CD14-positive monocyte (primary cell): Measurements from ENCODE around the gene CD1B. TPM values are rescaled to one million over a fixed set of nuclear protein-coding genes. Genes with fewer than 3 reads are reported as not detected.
"Not testable (repeated sequence)": the region's sequence is repeated elsewhere in the genome, so short reads cannot be mapped to it uniquely, and the experiment has no call there.

Experiments used
- DNase-seq, 3 donors: peaks; one replicate each; pipeline ENCODE4 v3.0.0-alpha.2; 2011 to 2022
- H2AFZ ChIP-seq: 2 replicates; pipeline ENCODE4 v1.6.0; 2012; ENCODE audit warnings: mild to moderate bottlenecking, low read depth, low read length, inconsistent platforms; ENCODE audit not compliant: insufficient read depth, poor library complexity, severe bottlenecking
- H3K27ac ChIP-seq, 2 donors: 1 replicate in 1 of 2; 2 replicates in 1 of 2; pipeline ENCODE4 v1.5.1; 2012 to 2013; ENCODE audit warnings: low read length in 2 of 2, control low read depth in 1 of 2, inconsistent platforms in 1 of 2, low read depth in 1 of 2, mild to moderate bottlenecking in 1 of 2
- H3K27me3 ChIP-seq, 2 donors: one replicate each; pipeline versions ENCODE4 v1.6.0 to v1.6.1; 2011 to 2013; ENCODE audit warnings: low read length in 2 of 2; ENCODE audit not compliant: control insufficient read depth in 2 of 2, insufficient read depth in 2 of 2
- H3K36me3 ChIP-seq, 2 donors: replicated peaks in 1 of 2; 1 replicate in 1 of 2; 2 replicates in 1 of 2; pipeline versions ENCODE4 v1.5.1 to v1.6.1; 2012 to 2013; ENCODE audit warnings: low read length in 2 of 2, control low read depth in 1 of 2, inconsistent platforms in 1 of 2, mild to moderate bottlenecking in 1 of 2; ENCODE audit not compliant: insufficient read depth in 2 of 2, control insufficient read depth in 1 of 2
- H3K4me1 ChIP-seq, 2 donors: 1 replicate in 1 of 2; 2 replicates in 1 of 2; pipeline versions ENCODE4 v1.5.1 to v1.6.1; 2012 to 2013; ENCODE audit warnings: low read length in 2 of 2, control low read depth in 1 of 2, inconsistent platforms in 1 of 2, mild to moderate bottlenecking in 1 of 2, moderate library complexity in 1 of 2; ENCODE audit not compliant: insufficient read depth in 2 of 2, control insufficient read depth in 1 of 2
- H3K4me2 ChIP-seq: replicated peaks from 2 replicates; pipeline ENCODE3; 2012; ENCODE audit warnings: low read length, moderate library complexity, mild to moderate bottlenecking; ENCODE audit not compliant: poor library complexity, severe bottlenecking; ENCODE audit errors: extremely low read depth
- H3K4me3 ChIP-seq, 3 experiments: fragments of 200-600 bp in 1 of 3; sonication (generic) in 1 of 3; replicated peaks in 1 of 3; 1 replicate in 2 of 3; 2 replicates in 1 of 3; pipeline ENCODE4 v1.5.1; 2011 to 2013; ENCODE audit warnings: low read length in 3 of 3, mild to moderate bottlenecking in 3 of 3, control low read depth in 2 of 3, low read depth in 2 of 3, inconsistent platforms in 1 of 3, moderate library complexity in 1 of 3
- H3K79me2 ChIP-seq: 2 replicates; pipeline ENCODE4 v1.6.0; 2012; ENCODE audit warnings: mild to moderate bottlenecking, control low read depth, inconsistent platforms, low read length, moderate library complexity; ENCODE audit not compliant: insufficient read depth
- H3K9ac ChIP-seq: 2 replicates; pipeline ENCODE4 v1.6.0; 2017; ENCODE audit warnings: low read length, mild to moderate bottlenecking; ENCODE audit not compliant: insufficient read depth, poor library complexity, severe bottlenecking
- H3K9me3 ChIP-seq, 2 donors: replicated peaks in 1 of 2; 1 replicate in 1 of 2; 2 replicates in 1 of 2; pipeline versions ENCODE4 v1.5.1 to v1.6.1; 2012 to 2013; ENCODE audit warnings: low read length in 2 of 2, control low read depth in 1 of 2; ENCODE audit not compliant: control insufficient read depth in 1 of 2, insufficient read depth in 1 of 2
- H4K20me1 ChIP-seq: 2 replicates; pipeline ENCODE4 v1.6.0; 2012; ENCODE audit warnings: mild to moderate bottlenecking, low read length, control low read depth, moderate library complexity; ENCODE audit not compliant: insufficient read depth
- H3K27ac Mint-ChIP-seq, 7 donors: one replicate each; pipeline ENCODE4 v1.8.0; 2020; ENCODE audit warnings: mild to moderate bottlenecking in 7 of 7, mixed read lengths in 7 of 7, moderate library complexity in 6 of 7, inconsistent platforms in 2 of 7
- H3K27me3 Mint-ChIP-seq, 3 donors: one replicate each; pipeline ENCODE4 v1.8.0; 2021 to 2022; ENCODE audit warnings: low read depth in 3 of 3, mild to moderate bottlenecking in 3 of 3, mixed read lengths in 3 of 3, moderate library complexity in 3 of 3, inconsistent platforms in 1 of 3
- H3K36me3 Mint-ChIP-seq, 2 donors: one replicate each; pipeline ENCODE4 v1.8.0; 2020; ENCODE audit warnings: mixed read lengths in 2 of 2, inconsistent platforms in 1 of 2, mild to moderate bottlenecking in 1 of 2
- H3K4me1 Mint-ChIP-seq: one replicate; pipeline ENCODE4 v1.8.0; 2020; ENCODE audit warnings: mild to moderate bottlenecking, mixed read lengths
- H3K4me3 Mint-ChIP-seq, 2 donors: one replicate each; pipeline ENCODE4 v1.8.0; 2020; ENCODE audit warnings: mild to moderate bottlenecking in 2 of 2, mixed read lengths in 2 of 2, moderate library complexity in 1 of 2
- H3K9me3 Mint-ChIP-seq, 7 donors: one replicate each; pipeline ENCODE4 v1.8.0; 2020 to 2022; ENCODE audit warnings: mixed read lengths in 7 of 7, mild to moderate bottlenecking in 6 of 7, moderate library complexity in 6 of 7, inconsistent platforms in 2 of 7
- CTCF ChIP-seq: fragments of 200-600 bp; IDR thresholded peaks from one replicate; pipeline ENCODE4 v1.8.0; 2022; ENCODE audit warnings: antibody characterized with exemption, mild to moderate bottlenecking
- WGBS: methylation state at CpG from one replicate; pipeline ENCODE4 v1.1.5; 2013; ENCODE audit warnings: missing lambda C conversion rate; ENCODE audit not compliant: insufficient coverage; 5-methylcytosine and 5-hydroxymethylcytosine counted together
- intact Hi-C, 2 donors: fragments of 100-400 bp; cut with micrococcal nuclease; formaldehyde crosslinking; loops; one replicate each; pipeline versions ENCODE4 v1.15.0 to v1.15.1; 2023
- polyA minus RNA-seq: library from RNA; depleted of rRNA, polyadenylated mRNA; stranded (reverse); fragments of >200 nt; gene quantifications from 2 replicates; pipeline ENCODE4 v1.2.3, GENCODE V29; 2012
- polyA plus RNA-seq, 3 donors: library from polyadenylated mRNA; depleted of rRNA in 1 of 3; unstranded in 2 of 3; stranded (reverse) in 1 of 3; fragments of 300-500 nt in 2 of 3; fragments of >200 nt in 1 of 3; fragmentation: Illumina TruSeq in 2 of 3; gene quantifications; 1 replicate in 2 of 3; 2 replicates in 1 of 3; pipeline ENCODE4 v1.2.3, GENCODE V29; 2012 to 2021
- total RNA-seq, 12 experiments: library from RNA in 1 of 12; stranded (reverse) in 1 of 12; fragments of 120-200 nt in 1 of 12; gene quantifications; one replicate each; pipeline ENCODE4 v1.2.4 and lab custom pipeline; 2013 to 2026; ENCODE audit warnings: mixed read lengths in 6 of 12, inconsistent platforms in 1 of 12

The CD1B gene
- total RNA-seq (2013), result 1.7 TPM
- 1 to 10 TPM; 1.3 to 2.7 (median 2.3) TPM for polyA plus RNA-seq
- polyA minus RNA-seq, result 0.42 and 1.3 TPM in 2 replicates
- total RNA-seq (lab: John Stamatoyannopoulos, UW), result 0.17 to 1.7 (median 0.91) reads per million in 11 experiments

DNA sequence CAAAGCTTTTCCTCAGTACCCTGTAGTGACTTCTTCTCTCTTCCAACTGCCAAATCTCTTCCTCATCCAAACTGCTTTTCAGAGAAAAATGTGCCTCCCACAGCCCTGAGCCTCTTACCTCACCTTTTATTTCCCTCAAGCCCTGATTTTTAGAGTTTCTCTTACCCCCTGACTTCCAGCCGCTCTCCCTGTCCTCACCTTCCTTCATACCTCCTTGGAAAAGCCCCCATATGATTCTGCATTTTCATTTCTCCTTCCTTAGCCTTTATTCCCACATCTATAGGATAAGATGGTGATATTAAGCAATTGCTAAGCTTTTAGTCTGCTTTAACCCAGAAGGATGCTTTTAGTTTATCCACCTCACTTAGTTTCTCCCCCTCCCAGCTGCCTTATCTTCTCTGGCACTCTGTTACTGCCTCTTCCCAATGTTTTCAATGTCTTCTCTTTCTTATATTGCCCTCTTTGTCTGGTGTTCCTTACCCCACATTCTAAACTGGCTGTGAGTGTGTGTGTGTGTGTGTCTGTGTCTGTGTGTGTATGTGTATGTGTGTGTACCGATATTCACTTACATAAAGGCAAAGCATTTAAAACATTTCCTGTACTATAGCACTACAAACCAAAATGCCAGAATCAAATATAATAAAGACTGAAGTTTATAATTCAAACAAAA lies at the start of gene CD1B:
Gene CD1B, minus strand, starts transcription at position 51 of the 670 bp plus-strand sequence. CDS start 108 bp downstream, outside the sequence.
- Histone ChIP-seq H3K27me3 (no peaks in the 10 kb centered on the region), H3K4me2 (no peak within 1 kb of the TSS), H3K36me3 (no peaks in the 10 kb centered on the region), H3K9me3 (no peaks in the 10 kb centered on the region), H2AFZ (peak within 1 kb of the TSS; percentile 1), H3K9ac (no peak within 1 kb of the TSS), H3K27ac (no peak within 1 kb of the TSS), H4K20me1 (no peaks in the 10 kb centered on the region), H3K4me1 (peaks cover 54 to 63% of the 10 kb centered on the region in 2 donors), H3K79me2 (no peaks in the 10 kb centered on the region), H3K4me3 (no peak within 1 kb of the TSS)
- H3K4me3 Mint-ChIP-seq, result no peak within 1 kb of the TSS
- peaks cover 21% of the 10 kb centered on the region for H3K4me1 Mint-ChIP-seq
- no peak within 1 kb of the TSS for H3K27ac Mint-ChIP-seq
- WGBS, result no CpG with 5 or more reads among the region's 2 CpGs
- intact Hi-C loops, result loop anchor here in 1 of 2 donors (5.0 kb wide), 2 partner anchors 39 to 84 kb away; no protein-coding TSS in a partner anchor
- no peaks in the 10 kb centered on the region for H3K27me3 Mint-ChIP-seq
- TF ChIP-seq CTCF, result no peak
- no peak for DNase-seq
- H3K36me3 Mint-ChIP-seq, result peaks cover 0 to 6% of the 10 kb centered on the region in 2 donors
- peaks cover 0 to 9% (median 1%) of the 10 kb centered on the region in 7 donors for H3K9me3 Mint-ChIP-seq

- H3K36me3 ChIP-seq, result no peaks in the 10 kb centered on the region
- H3K36me3 Mint-ChIP-seq, result peaks cover 0 to 4% of the 10 kb centered on the region in 2 donors
- no peaks in the 10 kb centered on the region for H3K27me3 ChIP-seq
- no peak overlapping the region for H3K4me3 Mint-ChIP-seq
- intact Hi-C loops, result no loop called here
- peaks cover 7 to 16% of the 10 kb centered on the region in 2 donors for H3K4me1 ChIP-seq
- no peaks in the 10 kb centered on the region for H3K79me2 ChIP-seq
- peaks cover 27% of the 10 kb centered on the region in 2 donors for H3K9me3 ChIP-seq
- peaks cover 6 to 8% (median 7%) of the 10 kb centered on the region in 3 donors for H3K27me3 Mint-ChIP-seq
- no peak overlapping the region for H3K27ac ChIP-seq
- no peak overlapping the region for H3K4me2 ChIP-seq
- peaks cover 9% of the 10 kb centered on the region for H3K4me1 Mint-ChIP-seq
- peak; percentile 9 to 20 (median 18) for DNase-seq
- TF ChIP-seq CTCF, result no peak
- H4K20me1 ChIP-seq, result no peaks in the 10 kb centered on the region
- no peak overlapping the region for H3K9ac ChIP-seq
- no peak overlapping the region for H3K27ac Mint-ChIP-seq
- no peak overlapping the region for H3K4me3 ChIP-seq
- no peak overlapping the region for H2AFZ ChIP-seq
- H3K9me3 Mint-ChIP-seq, result peaks cover 18 to 40% (median 26%) of the 10 kb centered on the region in 7 donors
- no CpG with 5 or more reads among the region's 1 CpG for WGBS
These were observed 43.5 kb upstream of the CD1B start for GRCh38 chr1:158374860-158375259.

GRCh38 chr1:158374101-158374500 lies 42.8 kb upstream of the CD1B start:
- not testable (repeated sequence) for H3K27me3 Mint-ChIP-seq, H3K27me3 ChIP-seq

More at GRCh38 chr1:158374101-158374500, 42.8 kb upstream of the CD1B start:
- DNase-seq, H3K4me3 ChIP-seq, H3K36me3 ChIP-seq, intact Hi-C loops, H3K4me2 ChIP-seq, H3K4me3 Mint-ChIP-seq, H2AFZ ChIP-seq, H3K4me1 Mint-ChIP-seq, H3K36me3 Mint-ChIP-seq, H3K79me2 ChIP-seq, H3K27ac ChIP-seq, H3K9ac ChIP-seq, H4K20me1 ChIP-seq, H3K27ac Mint-ChIP-seq: not testable (repeated sequence)
- H3K9me3 Mint-ChIP-seq, result peaks cover 20 to 42% (median 26%) of the 10 kb centered on the region in 7 donors
- H3K9me3 ChIP-seq, result peaks cover 27% of the 10 kb centered on the region in 2 donors
- WGBS, result 97% methylated on average over 16 of the region's 25 CpGs
- peaks cover 7 to 16% of the 10 kb centered on the region in 2 donors for H3K4me1 ChIP-seq
